HL-60 (cell line): Measurements from ENCODE around the gene DHX30.
A peak's percentile ranks its signal among the peaks of the same experiment; 100 is the strongest.

Source experiments
- microRNA-seq: library from miRNA; unstranded; fragments of <30 nt; microRNA quantifications from one replicate; pipeline ENCODE4, GENCODE V29; 2018

DHX30 gene

Small RNA genes within 50 kb of the gene (microRNA-seq; reads per million reads assigned to microRNA genes)
- 65.1 reads per million, percentile 64 among the genes with 10 or more reads in this experiment for gene MIR1226
